Renal cortical epithelial cell (primary cell): ENCODE results near the gene CTSV. TPM values are rescaled to one million over a fixed set of nuclear protein-coding genes. Genes with fewer than 3 reads are reported as not detected.
A peak's percentile ranks its signal among the peaks of the same experiment; 100 is the strongest.
"Not testable (repeated sequence)": the region's sequence is repeated elsewhere in the genome, so short reads cannot be mapped to it uniquely, and the experiment has no call there.

ENCODE experiments used
- DNase-seq: peaks from one replicate; pipeline ENCODE4 v3.0.0-alpha.2; 2011; ENCODE audit warnings: low read depth
- total RNA-seq: library from RNA; depleted of rRNA; stranded (reverse); fragments of >200 nt; gene quantifications from 2 replicates; pipeline ENCODE4 v1.2.3, GENCODE V29; 2014

The CTSV gene
- total RNA-seq, 1 donor from 2014 or later, result 3.5 TPM

DNA sequence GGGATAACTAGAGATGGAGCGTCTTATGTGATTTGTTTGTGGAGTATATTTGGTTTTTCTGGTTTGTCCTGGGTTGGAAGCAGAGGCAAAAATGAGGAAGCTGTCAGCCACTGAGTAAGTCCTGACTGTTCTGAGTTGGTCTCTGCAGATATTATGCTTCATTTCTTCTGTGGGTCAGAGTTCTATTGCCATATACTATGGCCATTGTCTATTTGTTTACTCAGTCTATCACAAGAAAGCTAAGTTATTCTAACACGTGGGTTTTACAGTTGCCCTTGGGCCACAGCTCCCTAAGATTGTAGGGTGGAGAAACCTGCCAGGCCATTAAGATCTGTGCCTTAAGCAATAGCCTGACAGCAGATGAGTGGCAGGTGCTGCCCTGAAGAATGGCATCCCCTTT is 3.0 kb upstream of the CTSV start:
- DNase-seq, result peak; percentile 64

DNA sequence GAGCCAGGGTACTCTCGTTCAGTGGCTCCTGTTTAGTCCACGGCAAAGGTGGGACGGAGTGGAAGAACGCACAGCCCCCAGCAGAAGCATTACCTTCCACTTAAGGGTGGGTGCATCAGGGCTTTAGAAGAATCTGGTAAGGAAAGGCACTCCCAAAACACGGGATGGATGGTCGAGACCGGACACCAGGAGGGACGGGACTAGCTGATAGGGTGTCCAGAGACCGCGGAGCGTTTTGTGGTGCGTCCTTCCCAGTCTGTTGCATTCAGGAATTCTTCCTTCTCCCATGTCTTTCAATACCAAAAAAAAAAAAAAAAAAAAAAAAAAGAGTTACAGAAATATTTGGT is 545 bp upstream of the CTSV start:
- DNase-seq, result peak; percentile 30

- not testable (repeated sequence) for DNase-seq
These were observed 15.4 kb downstream of the CTSV start for GRCh38 chr9:97023505-97023904.

- DNase-seq, result peak; percentile 54
These were observed 25.5 kb downstream of the CTSV start for GRCh38 chr9:97013151-97014132.

- DNase-seq, result peak; percentile 7
These were observed 26.3 kb downstream of the CTSV start for GRCh38 chr9:97012617-97013016.

- DNase-seq, result not testable (repeated sequence)
These were observed 36.7 kb downstream of the CTSV start for GRCh38 chr9:97002195-97002594.

GRCh38 chr9:97001338-97001737 is 37.6 kb downstream of the CTSV start:
- DNase-seq, result not testable (repeated sequence)

DNA sequence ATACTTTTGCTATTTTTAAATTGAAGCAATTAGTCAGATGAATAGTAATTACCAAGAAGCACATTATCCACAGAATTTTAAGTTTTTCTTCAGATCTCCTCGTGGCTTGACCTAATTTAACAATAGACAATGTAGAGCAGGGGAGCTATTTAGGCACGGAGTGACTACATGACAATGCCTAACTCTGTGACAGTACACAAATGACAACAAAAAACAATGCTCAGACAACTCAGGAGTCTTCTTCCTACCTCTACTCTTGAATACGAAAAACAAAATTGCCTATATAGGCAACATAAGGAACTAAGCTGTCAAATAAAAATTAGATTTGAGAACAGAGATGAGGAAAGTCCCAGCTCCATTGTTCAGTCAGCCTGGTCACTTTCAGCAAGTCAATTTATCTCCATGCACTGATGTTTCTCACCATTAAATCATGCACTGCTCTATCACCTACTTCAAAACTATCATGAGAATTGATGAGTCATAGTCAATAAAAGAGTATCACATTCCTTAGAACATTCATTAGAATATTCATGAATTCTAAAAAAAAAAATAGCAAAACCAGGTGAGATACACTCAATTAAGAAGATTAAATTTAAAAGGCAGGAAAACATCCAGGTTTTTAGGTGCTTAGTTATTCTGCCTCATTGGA is 38.7 kb downstream of the CTSV start:
- DNase-seq, result peak; percentile 40

DNA sequence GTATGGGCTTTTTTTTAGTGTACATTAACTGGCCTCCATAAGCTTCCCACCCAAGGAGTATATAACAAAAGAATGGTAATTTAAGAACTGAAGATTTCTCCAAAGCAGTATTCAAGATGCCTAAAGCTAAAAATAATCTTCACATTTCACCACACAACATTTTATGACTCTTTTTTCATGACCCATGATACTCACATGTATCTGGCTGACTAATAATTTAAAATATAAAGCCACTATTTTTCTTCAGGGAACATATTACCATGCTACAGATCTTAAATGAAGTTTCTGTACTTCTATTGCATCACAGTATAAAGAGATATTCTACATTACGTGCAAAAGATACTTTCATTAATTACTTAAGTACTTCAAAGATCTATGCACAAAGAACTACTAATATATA is 39.2 kb downstream of the CTSV start:
- DNase-seq, result not testable (repeated sequence)

- DNase-seq, result not testable (repeated sequence)
These were observed 41.8 kb downstream of the CTSV start for GRCh38 chr9:96997009-96997701.

- not testable (repeated sequence) for DNase-seq
These were observed 44.4 kb downstream of the CTSV start for GRCh38 chr9:96994531-96995016.

GRCh38 chr9:96992303-96992702 is 46.6 kb downstream of the CTSV start:
- not testable (repeated sequence) for DNase-seq

DNA sequence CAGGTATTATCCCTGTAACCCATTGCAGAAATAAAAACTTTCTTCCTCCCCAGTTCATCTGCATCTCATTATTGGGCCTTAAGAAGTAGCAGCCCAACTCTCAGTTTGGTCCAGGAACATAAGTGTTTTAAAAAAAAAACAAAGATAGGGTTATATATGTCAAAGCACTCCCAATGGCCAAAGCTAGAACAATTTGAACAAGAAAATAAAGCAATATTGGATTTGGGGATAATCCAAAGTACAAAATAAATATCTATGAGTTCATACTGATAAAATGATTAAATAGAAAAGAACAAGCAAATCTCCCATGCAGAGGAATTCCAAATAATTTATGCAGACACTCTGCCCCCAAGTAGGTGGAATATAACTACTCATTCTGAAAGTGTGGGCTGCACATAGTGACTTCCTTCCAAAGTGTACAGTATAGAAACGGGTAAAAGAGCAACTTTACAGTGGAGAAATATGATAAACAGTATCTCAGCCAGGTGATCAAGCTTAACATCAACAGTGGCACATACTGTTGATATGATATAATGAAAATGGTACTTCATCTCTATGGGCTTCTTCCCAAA is 49.1 kb downstream of the CTSV start:
- not testable (repeated sequence) for DNase-seq

- not testable (repeated sequence) for DNase-seq
These were observed 54.1 kb downstream of the CTSV start for GRCh38 chr9:96984887-96985286.

DNA sequence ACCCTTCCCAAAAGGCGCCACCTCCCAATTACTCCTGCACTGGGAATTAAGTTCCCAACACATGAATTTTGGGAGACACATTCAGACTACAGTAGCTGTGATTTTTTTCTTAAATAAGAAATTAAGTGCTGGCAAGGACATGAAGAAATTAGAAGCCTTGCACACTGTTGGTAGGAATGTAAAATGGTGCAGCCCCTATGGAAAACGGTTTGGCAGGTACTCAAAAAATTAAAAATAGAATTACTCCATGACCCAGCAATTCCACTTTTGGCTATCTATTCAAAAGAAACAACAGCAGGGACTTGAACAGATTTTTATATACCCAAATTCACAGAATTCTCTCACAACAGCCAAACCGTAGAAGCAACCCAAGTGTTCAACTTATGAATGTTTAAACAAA is 54.8 kb downstream of the CTSV start:
- not testable (repeated sequence) for DNase-seq

DNA sequence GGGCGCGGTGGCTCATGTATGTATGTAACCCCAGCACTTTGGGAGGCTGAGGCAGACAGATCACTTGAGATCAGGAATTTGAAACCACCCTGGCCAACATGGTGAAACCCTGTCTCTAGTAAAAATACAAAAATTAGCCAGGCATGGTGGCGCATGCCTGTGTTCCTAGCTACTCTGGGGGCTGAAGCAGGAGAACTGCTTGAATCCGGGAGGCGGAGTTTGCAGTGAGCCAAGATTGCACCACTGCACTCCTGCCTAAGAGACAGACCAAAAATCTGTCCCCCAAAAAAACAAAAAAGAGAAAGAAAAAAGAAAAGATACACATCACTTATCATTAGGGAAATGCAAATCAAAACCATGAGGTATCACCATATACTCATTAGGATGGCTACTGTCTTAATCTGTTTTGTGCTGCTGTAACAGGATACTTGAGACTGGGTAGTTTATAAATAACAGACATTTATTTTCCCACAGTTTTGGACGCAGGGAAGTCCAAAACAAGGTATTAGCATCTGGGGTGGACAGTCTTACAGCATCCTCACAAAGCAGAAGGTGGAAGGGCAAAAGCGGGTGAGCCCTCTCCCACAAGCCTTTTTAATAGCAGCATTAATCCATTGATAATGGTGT is 55.3 kb downstream of the CTSV start:
- not testable (repeated sequence) for DNase-seq

Other genes starting within 250 kb of the CTSV start
- 4.5 and 5.0 TPM in 2 replicates for gene ZNF782, start 184.6 kb downstream of the CTSV start, total RNA-seq
- gene NUTM2G, start 110.3 kb downstream of the CTSV start, total RNA-seq, result not detected in 2 replicates